Kidney tubule cell (primary cell): ENCODE data around the gene CREB3L1.

Experiments
- DNase-seq: peaks from one replicate; pipeline ENCODE4 v3.0.0-alpha.2; 2018; ENCODE audit warnings: low spot score

The CREB3L1 gene

DNA sequence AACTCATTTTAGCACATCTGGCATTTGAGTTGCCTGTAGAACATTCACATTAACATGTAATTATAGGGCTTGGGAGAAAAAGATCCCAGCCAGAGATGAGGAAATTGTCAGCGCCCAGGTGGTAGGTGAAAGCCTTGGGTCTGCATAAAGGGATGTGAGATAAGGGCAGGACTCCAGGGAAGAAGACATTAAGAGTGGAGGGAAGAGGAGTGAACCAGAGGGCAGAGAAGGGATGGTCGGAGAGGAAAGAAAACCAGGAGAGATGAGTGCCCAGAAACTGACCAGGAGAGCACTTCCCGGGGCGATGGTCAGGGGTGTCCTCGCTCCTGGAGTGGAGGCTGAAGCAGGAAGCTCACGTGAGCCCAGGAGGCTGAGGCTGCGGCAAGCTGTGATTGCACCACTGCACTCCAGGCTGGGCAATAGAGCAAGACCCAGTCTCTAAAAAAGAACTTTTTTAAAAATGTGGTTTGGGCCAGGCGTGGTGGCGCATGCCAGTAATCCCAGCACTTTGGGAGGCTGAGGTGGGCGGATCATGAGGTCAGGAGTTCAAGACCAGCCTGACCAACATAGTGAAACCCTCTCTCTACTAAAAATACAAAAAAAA is 49.5 kb downstream of the CREB3L1 start:
- no peak for DNase-seq

DNA sequence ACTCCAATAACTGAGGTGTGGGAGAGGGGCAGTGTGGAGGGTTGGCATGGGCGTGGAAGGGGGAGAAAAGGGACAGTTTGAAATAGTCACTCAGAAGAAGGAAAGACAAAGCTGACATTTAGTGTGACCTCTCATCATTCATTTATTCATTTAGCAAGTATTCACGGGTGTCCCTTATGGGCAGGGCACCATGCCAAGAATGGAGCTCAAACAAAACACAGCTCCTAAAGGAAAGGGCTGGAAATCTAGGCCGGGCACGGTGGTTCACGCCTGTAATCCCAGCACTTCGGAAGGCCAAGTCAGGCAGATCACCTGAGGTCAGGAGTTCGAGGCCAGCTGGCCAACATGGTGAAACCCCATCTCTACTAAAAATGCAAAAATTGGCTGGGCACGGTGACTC is 50.4 kb downstream of the CREB3L1 start:
- no peak for DNase-seq

- no peak for DNase-seq
These were observed 52.7 kb downstream of the CREB3L1 start for GRCh38 chr11:46330154-46330553.

DNA sequence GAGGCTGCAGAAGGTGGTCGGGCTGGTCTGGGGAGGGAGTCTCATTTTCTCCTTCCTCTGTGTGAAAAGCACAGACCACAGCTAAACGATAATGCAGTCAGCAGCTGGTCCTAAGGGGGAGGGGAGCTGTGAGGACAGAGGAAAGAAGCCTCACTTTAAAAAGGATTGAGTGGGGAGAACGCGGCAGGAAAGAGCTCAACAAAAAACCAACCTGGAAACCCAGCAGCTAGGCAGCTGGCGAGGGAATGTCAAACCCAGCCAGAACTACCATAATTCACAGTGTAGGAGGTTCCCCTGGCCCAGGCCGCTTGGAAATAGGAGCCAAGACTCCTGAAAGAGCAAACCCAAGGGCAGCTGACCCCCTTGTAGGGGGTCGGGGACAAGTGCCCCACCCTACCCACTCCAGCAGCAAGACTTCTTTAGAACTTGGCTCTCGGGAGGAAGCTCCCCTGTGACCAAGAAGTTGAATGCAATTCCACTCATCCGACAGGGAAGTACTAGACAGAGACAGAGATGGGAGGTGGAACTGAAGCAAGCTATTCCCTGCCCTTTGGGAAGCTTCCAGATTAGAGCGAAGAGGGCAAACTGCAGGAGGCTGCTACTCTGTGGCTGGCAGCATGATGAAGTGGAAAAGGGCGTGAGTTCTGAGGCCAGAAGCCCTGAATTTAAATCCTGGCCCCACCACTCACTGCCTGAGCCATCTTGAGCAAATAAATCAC is 53.3 kb downstream of the CREB3L1 start:
- DNase-seq: no peak

- DNase-seq: no peak
These were observed 54.0 kb downstream of the CREB3L1 start for GRCh38 chr11:46331282-46331984.

- no peak for DNase-seq
These were observed 54.7 kb downstream of the CREB3L1 start for GRCh38 chr11:46332093-46332567.

DNA sequence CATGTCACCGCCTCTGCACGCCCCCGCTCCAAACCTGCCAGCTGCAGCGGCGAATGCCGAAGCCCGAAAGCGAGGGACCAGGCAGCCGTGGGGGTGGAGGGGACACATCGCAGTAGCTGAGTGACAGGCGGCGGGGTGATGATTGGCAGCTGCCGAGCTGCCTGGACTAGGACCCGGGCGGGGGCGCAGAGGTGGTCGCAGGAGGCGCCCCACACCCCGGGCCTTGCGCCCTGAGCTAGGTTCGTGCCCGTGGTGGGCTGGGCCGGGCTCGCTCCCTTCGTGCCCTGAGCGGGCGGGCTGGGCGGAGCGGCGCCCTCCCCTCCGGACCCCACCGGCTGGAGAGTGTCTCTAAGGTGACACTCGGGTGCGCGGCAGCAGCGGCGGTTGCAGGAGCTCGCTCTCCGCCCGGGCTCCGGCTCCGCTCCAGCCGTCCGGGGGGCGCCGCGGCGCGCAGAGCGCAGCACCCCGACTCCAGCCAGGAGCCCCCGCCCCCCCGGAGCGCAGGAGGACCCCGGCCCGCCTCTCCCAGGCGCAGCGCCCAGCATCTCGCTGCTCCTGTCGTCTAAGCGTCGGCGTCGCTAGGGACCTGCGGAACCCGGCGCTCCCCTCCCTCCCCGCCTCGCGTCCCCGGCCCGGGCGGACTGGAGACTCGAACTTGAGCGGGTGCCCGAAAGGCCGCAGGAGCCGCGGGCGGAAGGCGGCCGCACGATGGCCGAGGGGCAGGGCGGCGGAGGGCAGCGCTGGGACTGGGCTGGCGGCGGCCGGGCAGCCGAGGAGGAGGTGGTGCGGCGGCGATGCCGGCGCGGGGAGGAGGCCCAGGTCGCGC is 55.3 kb downstream of the CREB3L1 start:
- DNase-seq: no peak

- no peak for DNase-seq
These were observed 56.0 kb downstream of the CREB3L1 start for GRCh38 chr11:46333394-46333947.

DNA sequence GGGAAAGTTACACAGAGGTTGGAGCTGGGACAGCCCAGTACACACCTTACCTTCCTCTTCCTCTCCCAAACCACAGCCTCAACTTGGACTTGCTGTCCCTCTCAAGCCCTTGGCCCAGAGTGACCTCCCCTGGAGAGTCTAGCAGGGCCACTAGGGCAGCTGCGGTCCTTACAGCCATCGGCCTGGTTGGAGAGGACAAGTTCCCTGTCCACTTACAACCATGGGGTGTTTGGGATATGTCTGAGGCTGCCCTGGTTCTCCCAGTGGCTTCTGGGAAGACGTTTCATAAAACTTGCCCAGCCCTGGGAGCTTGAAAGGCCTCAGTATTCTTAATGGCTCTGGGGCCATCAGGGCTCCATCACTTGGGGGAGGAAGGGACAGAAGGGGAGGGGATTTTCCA is 56.7 kb downstream of the CREB3L1 start:
- no peak for DNase-seq

DNA sequence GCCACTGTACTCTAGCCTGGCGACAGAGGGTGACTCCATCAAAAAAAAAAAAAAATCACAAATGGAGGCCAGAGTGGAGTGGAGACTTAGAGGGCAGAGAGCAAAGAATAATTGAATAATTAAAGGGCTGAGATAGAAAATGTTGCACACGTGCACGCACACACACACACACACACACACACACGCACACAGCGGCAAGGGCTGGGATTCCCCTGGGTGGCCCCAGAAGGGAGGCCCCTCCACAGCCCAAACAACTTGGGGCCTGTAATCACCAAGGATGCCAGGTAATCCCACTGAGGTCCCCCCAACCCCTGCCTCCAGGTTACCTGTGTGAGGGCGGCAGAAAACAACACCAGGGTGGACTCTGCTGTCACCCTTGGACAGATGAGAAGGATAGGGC is 57.8 kb downstream of the CREB3L1 start:
- DNase-seq: no peak

GRCh38 chr11:46335890-46336562 is 58.6 kb downstream of the CREB3L1 start:
- DNase-seq: no peak

GRCh38 chr11:46336563-46337180 is 59.2 kb downstream of the CREB3L1 start:
- DNase-seq: no peak

DNA sequence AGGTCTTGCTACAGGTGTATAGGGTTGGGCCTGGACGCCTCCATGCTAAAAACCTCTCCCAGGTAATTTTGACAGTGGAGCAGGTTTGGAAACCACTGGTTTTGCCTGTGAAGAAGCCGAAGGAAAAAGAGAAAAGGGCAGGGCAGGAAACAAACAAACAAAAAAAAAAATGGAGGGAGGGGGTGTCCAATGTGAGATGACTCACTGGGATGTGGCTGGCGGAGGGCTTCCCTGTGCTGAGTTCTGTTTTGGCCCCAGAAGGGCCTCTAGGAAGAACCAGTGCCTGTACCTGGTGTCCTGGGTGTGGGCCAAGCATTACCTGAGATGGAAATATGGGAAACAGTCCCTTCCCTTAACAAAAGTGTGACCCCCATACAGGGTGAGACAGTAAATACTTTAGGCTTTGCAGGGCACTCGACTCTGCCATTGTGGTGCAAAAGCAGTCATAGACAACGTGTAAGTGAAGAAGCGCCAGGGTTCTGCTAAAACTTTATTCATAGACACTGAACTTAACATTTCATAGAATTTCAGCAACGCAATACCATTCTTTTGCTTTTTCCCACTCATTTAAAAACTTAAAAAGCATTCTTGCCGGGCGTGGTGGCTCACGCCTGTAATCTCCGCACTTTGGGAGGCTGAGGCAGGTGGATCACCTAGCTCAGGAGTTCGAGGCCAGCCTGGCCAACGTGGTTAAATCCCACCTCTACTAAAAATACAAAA is 60.3 kb downstream of the CREB3L1 start:
- DNase-seq: no peak

- DNase-seq: no peak
These were observed 61.1 kb downstream of the CREB3L1 start for GRCh38 chr11:46338636-46338987.

GRCh38 chr11:46338988-46339666 is 61.7 kb downstream of the CREB3L1 start:
- DNase-seq: no peak

DNA sequence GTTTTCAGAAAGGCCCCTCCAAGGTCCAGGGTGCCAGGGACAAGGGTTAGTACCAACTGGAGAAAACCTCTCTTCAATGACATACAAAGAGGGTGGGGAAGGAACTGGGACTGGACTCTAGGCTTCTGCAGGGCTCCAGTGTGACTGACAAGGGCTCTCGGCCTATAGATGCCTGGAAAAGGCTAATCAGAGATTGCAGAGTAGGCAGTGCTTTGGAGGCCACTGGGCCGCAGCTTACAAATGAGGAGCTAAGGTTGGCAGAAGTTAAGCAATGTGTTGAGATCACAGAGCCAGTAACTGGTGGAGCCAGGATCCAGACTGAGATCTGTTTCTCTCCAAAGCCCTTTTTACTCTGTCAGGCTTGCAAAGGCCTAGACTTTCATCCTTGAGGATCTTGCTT is 62.4 kb downstream of the CREB3L1 start:
- no peak for DNase-seq

- no peak for DNase-seq
These were observed 64.0 kb downstream of the CREB3L1 start for GRCh38 chr11:46341454-46341853.

DNA sequence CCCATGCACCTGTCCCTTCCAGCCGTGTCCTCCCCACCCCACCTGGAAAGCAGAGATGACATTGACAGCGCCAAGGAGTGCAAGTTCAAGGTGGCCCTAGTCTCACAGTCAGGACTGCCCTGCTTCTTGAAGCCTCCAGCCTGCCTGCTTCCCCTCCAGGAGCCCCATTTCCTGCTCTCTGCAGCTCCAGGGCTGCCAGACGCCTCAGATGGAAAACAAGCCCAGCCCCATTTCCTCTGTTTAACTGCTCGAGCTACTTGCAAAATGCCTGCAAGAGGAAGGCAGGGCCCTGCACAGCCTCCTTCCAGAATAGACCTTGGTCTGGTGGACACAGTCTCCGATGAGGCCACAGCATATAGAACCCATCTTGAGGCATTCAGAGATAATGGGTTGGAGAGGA is 64.8 kb downstream of the CREB3L1 start:
- DNase-seq: no peak

GRCh38 chr11:46343520-46343919 is 66.1 kb downstream of the CREB3L1 start:
- no peak for DNase-seq

GRCh38 chr11:46345131-46345597 is 67.7 kb downstream of the CREB3L1 start:
- no peak for DNase-seq
